A673 (cell line): ENCODE measurements around the gene CCDC66.

ENCODE experiments used
- CTCF ChIP-seq: fragments of 300-800, 200-600 bp; sonication (generic); conservative IDR thresholded peaks from 2 replicates; pipeline ENCODE4 v1.5.1; 2017; ENCODE audit warnings: low read depth, mild to moderate bottlenecking, antibody characterized with exemption, low read length, moderate library complexity, mixed read lengths
- EZH2 ChIP-seq: fragments of 200-600 bp; sonication (generic); IDR thresholded peaks from 2 replicates; pipeline ENCODE4 v1.6.1; 2017; ENCODE audit warnings: borderline replicate concordance, low read depth, mild to moderate bottlenecking, mixed read lengths, antibody characterized with exemption, low read length; ENCODE audit not compliant: poor library complexity, severe bottlenecking

- TF ChIP-seq CTCF (no peak), EZH2 (no peak)
These were observed 98.7 kb downstream of the CCDC66 start for GRCh38 chr3:56655709-56656108.
